OCI-LY1 (cell line): ENCODE results near the gene TMEM52.

Source experiments
- CTCF ChIP-seq: fragments of 200-600 bp; sonication (generic), shearing (Covaris generic); IDR thresholded peaks from 2 replicates; pipeline ENCODE4 v1.5.1; 2017; ENCODE audit warnings: mild to moderate bottlenecking, antibody characterized with exemption, low read length, moderate library complexity, mixed read lengths
- EZH2 ChIP-seq: fragments of 200-600 bp; sonication (generic), shearing (Covaris generic); IDR thresholded peaks from 2 replicates; pipeline ENCODE4 v1.8.0; 2017; ENCODE audit warnings: borderline replicate concordance, mixed run types, mild to moderate bottlenecking, antibody characterized with exemption, low read length, moderate library complexity, mixed read lengths

DNA sequence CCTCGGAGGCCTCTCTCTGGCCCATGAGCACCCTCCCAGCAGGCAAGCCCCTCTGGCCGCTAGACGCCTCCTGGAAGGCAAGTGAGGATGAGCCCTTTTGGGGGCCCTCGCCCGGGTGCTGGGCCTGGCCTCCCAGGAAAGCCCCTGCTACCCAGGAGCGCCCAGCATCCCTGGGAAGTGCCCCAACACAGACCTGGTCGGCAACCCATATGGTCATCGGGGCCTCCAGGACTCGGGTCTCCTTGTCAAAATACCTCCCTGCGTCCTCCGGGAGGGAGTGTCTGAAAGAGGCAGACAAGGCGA, 21.0 kb upstream of the TMEM52 start:
- TF ChIP-seq CTCF (no peak), EZH2 (no peak)
